Uterus (tissue), 2 donors: ENCODE measurements around the gene HDAC4.

Experiments used
- CTCF ChIP-seq, 4 experiments: fragments of 200-600 bp in 2 of 4; fragments of 450-650 bp in 2 of 4; sonication (generic) in 2 of 4; IDR thresholded peaks; one replicate each; pipeline ENCODE4 v1.5.1; 2016 to 2019; ENCODE audit warnings: antibody characterized with exemption in 4 of 4, mild to moderate bottlenecking in 2 of 4, moderate library complexity in 1 of 4
- POLR2A ChIP-seq, 2 donors: fragments of 450-650 bp; IDR thresholded peaks; one replicate each; pipeline ENCODE4 v1.6.1; 2016; ENCODE audit warnings: antibody characterized with exemption in 2 of 2, mild to moderate bottlenecking in 1 of 2, moderate library complexity in 1 of 2

GRCh38 chr2:239233576-239233975, 167.2 kb downstream of the HDAC4 start:
- TF ChIP-seq CTCF (IDR thresholded peaks at IDR 0.05) (no peak), POLR2A (IDR thresholded peaks at IDR 0.05) (no peak)
